GM12878 (cell line): ENCODE data around the gene TMIGD2. TPM values are rescaled to one million over a fixed set of nuclear protein-coding genes. Genes with fewer than 3 reads are reported as not detected.
A peak's percentile ranks its signal among the peaks of the same experiment; 100 is the strongest.

ENCODE experiments used
- ATAC-seq: fragments of 200-7000 bp; cut with Tn5 transposase; 3 replicates; pipeline ENCODE4 v1.9.1; 2020; ENCODE audit warnings: mild to moderate bottlenecking, moderate library complexity
- BruUV-seq: library from RNA; stranded (reverse); fragments of 400-500 nt; replicated peaks from 2 replicates; lab custom pipeline; 2021; lab: Mats Ljungman, UMichigan
- CTCF ChIA-PET: fragments of 300-600 bp; sonication (Branson Sonifier 250); formaldehyde crosslinking; extraction: SDS; loops from one replicate; lab custom pipeline; 2021; ENCODE audit warnings: inconsistent platforms; lab: Yijun Ruan, JAX
- POLR2A ChIA-PET: fragments of 350-600 bp; formaldehyde crosslinking; extraction: SDS; loops from one replicate; lab custom pipeline; 2021; ENCODE audit warnings: inconsistent platforms; lab: Charles Lee
- RAD21 ChIA-PET: fragments of 300-600 bp; sonication (Branson Sonifier 250); formaldehyde crosslinking; loops from one replicate; lab custom pipeline; 2023; ENCODE audit warnings: antibody characterized with exemption; ENCODE audit not compliant: unreplicated experiment; lab: Charles Lee
- SMC1A ChIA-PET: fragments of 300-600 bp; sonication (Branson Sonifier 250); formaldehyde crosslinking; loops from one replicate; lab custom pipeline; 2023; ENCODE audit not compliant: unreplicated experiment, uncharacterized antibody; lab: Charles Lee
- DNase-seq: peaks from one replicate; pipeline ENCODE4 v3.0.0-alpha.2; 2011; ENCODE audit warnings: low read depth, low spot score
- FAIRE-seq: peaks from 3 replicates; lab custom pipeline; 2011; peaks lifted over from hg19 to GRCh38; lab: Jason Lieb, UNC
- H2AFZ ChIP-seq: 2 replicates; pipeline ENCODE4 v1.6.0; 2011; ENCODE audit warnings: low read depth, low read length, control low read depth; ENCODE audit not compliant: control insufficient read depth
- H3K27ac ChIP-seq: 2 replicates; pipeline ENCODE4 v1.5.1; 2011; ENCODE audit warnings: control low read depth; ENCODE audit not compliant: control insufficient read depth, insufficient read depth
- H3K27me3 ChIP-seq, 2 experiments: replicated peaks in 1 of 2; 2 replicates each; pipeline versions ENCODE4 v1.6.0 to v1.6.1; 2011; ENCODE audit warnings: low read length in 1 of 2; ENCODE audit not compliant: control insufficient read depth in 2 of 2, insufficient read depth in 2 of 2
- H3K36me3 ChIP-seq, 2 experiments: 2 replicates each; pipeline ENCODE4 v1.5.1; 2011; ENCODE audit warnings: low read length in 1 of 2; ENCODE audit not compliant: control insufficient read depth in 2 of 2, insufficient read depth in 2 of 2
- H3K4me1 ChIP-seq: 2 replicates; pipeline ENCODE4 v1.6.1; 2011; ENCODE audit warnings: mild to moderate bottlenecking, low read length, moderate library complexity, mixed read lengths; ENCODE audit not compliant: control insufficient read depth, insufficient read depth
- H3K4me2 ChIP-seq: 2 replicates; pipeline ENCODE4 v1.6.0; 2011; ENCODE audit warnings: control low read depth; ENCODE audit not compliant: control insufficient read depth, insufficient read depth
- H3K4me3 ChIP-seq: fragments of 200-600 bp; sonication (generic); 2 replicates; pipeline ENCODE4 v1.5.1; 2016
- H3K79me2 ChIP-seq: 2 replicates; pipeline ENCODE4 v1.6.0; 2011; ENCODE audit warnings: low read length; ENCODE audit not compliant: control insufficient read depth, insufficient read depth
- H3K9ac ChIP-seq: 2 replicates; pipeline ENCODE4 v1.8.0; 2011; ENCODE audit warnings: low read length, control low read depth, mixed read lengths; ENCODE audit not compliant: control insufficient read depth, insufficient read depth
- H3K9me3 ChIP-seq: replicated peaks from 3 replicates; pipeline ENCODE4 v1.5.1; 2011; ENCODE audit warnings: mild to moderate bottlenecking, low read length; ENCODE audit not compliant: control insufficient read depth, insufficient read depth
- H4K20me1 ChIP-seq: 2 replicates; pipeline ENCODE4 v1.6.0; 2011; ENCODE audit not compliant: control insufficient read depth, insufficient read depth
- BCL3 ChIP-seq: IDR thresholded peaks from 2 replicates; pipeline ENCODE4 v1.6.1; 2011; ENCODE audit warnings: borderline replicate concordance, low read depth, mild to moderate bottlenecking, moderate library complexity, low read length; ENCODE audit not compliant: insufficient read depth, poor library complexity, severe bottlenecking
- BHLHE40 ChIP-seq, 2 experiments: fragments of 450-650 bp in 1 of 2; IDR thresholded peaks; 2 replicates each; pipeline ENCODE4 v1.6.1; 2011 to 2017; ENCODE audit warnings: low read depth in 2 of 2, borderline replicate concordance in 1 of 2, improper control_type of control experiment in 1 of 2, low read length in 1 of 2, mild to moderate bottlenecking in 1 of 2
- CBFB ChIP-seq: IDR thresholded peaks from 2 replicates; pipeline ENCODE4 v1.6.1; 2016; ENCODE audit warnings: antibody characterized with exemption, low read depth
- IKZF2 ChIP-seq, 2 experiments: fragments of 450-650 bp; IDR thresholded peaks; 2 replicates each; pipeline ENCODE4 v1.6.1; 2017; ENCODE audit warnings: mild to moderate bottlenecking in 2 of 2, moderate library complexity in 2 of 2
- IRF3 ChIP-seq: fragments of 450-650 bp; IDR thresholded peaks from 2 replicates; pipeline ENCODE4 v1.6.1; 2014; ENCODE audit warnings: mild to moderate bottlenecking
- PAX8 ChIP-seq: fragments of 450-650 bp; IDR thresholded peaks from 2 replicates; pipeline ENCODE4 v1.6.1; 2017; ENCODE audit warnings: mild to moderate bottlenecking, moderate library complexity
- RAD51 ChIP-seq: fragments of 450-650 bp; IDR thresholded peaks from 2 replicates; pipeline ENCODE4 v1.6.1; 2016; ENCODE audit warnings: moderate library complexity, mild to moderate bottlenecking, inconsistent platforms
- RFX5 ChIP-seq: IDR thresholded peaks from 2 replicates; pipeline ENCODE4 v1.6.1; 2011; ENCODE audit warnings: low read depth, low read length, improper control_type of control experiment
- RUNX3 ChIP-seq: IDR thresholded peaks from 2 replicates; pipeline ENCODE4 v1.6.1; 2012; ENCODE audit warnings: low read length, inconsistent platforms
- ZNF274 ChIP-seq: IDR thresholded peaks from one replicate; pipeline ENCODE4 v1.8.0; 2011; ENCODE audit not compliant: insufficient read length, insufficient read depth
- WGBS: methylation state at CpG from one replicate; pipeline ENCODE4 v1.1.6; 2016; ENCODE audit warnings: low lambda C conversion rate; ENCODE audit not compliant: insufficient replicate concordance, insufficient coverage; ENCODE audit errors: missing lambda C conversion rate; 5-methylcytosine and 5-hydroxymethylcytosine counted together
- in situ Hi-C: fragments of 300-500 bp; cut with MboI; formaldehyde crosslinking; loops from 9 replicates; pipeline ENCODE4 v1.14.3; 2018; ENCODE audit warnings: mixed read lengths
- intact Hi-C: fragments of 100-400 bp; cut with micrococcal nuclease; formaldehyde crosslinking; loops from one replicate; pipeline ENCODE4 v1.14.2; 2022; ENCODE audit not compliant: unreplicated experiment
- polyA plus RNA-seq, 11 experiments: library from polyadenylated mRNA; depleted of rRNA in 4 of 11; unstranded in 6 of 11; stranded (reverse) in 5 of 11; fragments of >200 nt; fragmentation: Nextera tagmentation in 4 of 11; fragmentation: Illumina TruSeq in 1 of 11; extraction: Ambion mirVana in 4 of 11; extraction: Trizol in 1 of 11; gene quantifications; 1 replicate in 1 of 11; 2 replicates in 10 of 11; pipeline versions ENCODE4 v1.2.1 to v1.2.3, GENCODE V29; 2011 to 2016; ENCODE audit warnings: inconsistent platforms in 2 of 11, missing spikeins in 2 of 11, low read depth in 1 of 11
- total RNA-seq, 4 experiments: library from RNA; depleted of rRNA in 3 of 4; stranded (reverse); fragments of >200 nt in 3 of 4; fragmentation: Illumina TruSeq in 1 of 4; extraction: Trizol in 1 of 4; gene quantifications; 2 replicates each; pipeline versions ENCODE4 v1.2.1 to v1.2.3, GENCODE V29; 2013 to 2021

Gene TMIGD2
- total and polyA plus RNA-seq, 10 of the 15 experiments (the other 5 are each of a cell fraction or from before 2014, with no cell fraction given): 0.09 to 0.40 (median 0.14) TPM; not detected in 5

GRCh38 chr19:4295972-4296771 is 6.0 kb downstream of the TMIGD2 start:
- no peak overlapping the region for H3K27ac ChIP-seq
- ChIA-PET CTCF (interaction anchor here (1.1 to 1.4 kb wide), 2 partner anchors 29 to 156 kb away, joined by 3 to 4 read pairs; no protein-coding TSS in a partner anchor), POLR2A (no interaction called here), SMC1A (interaction anchor here (0.9 kb wide), 1 partner anchor 23 kb away, joined by 3 read pairs; no protein-coding TSS in a partner anchor), RAD21 (no interaction called here)
- no peak overlapping the region for H3K4me3 ChIP-seq
- in situ Hi-C loops (no loop called here), intact Hi-C loops (no loop called here)
- no peak overlapping the region for H3K9ac ChIP-seq
- no peak overlapping the region for H2AFZ ChIP-seq
- H4K20me1 ChIP-seq: no peaks in the 10 kb centered on the region
- no peaks in the 10 kb centered on the region for H3K79me2 ChIP-seq
- BruUV-seq: no TSS peak
- H3K4me2 ChIP-seq: no peak overlapping the region
- FAIRE-seq (no peak), DNase-seq (no peak), ATAC-seq (no peak; the same call in 1 of the 3 replicates)
- no peaks in the 10 kb centered on the region for H3K9me3 ChIP-seq
- H3K27me3 ChIP-seq: no peaks in the 10 kb centered on the region
- H3K4me1 ChIP-seq: no peaks in the 10 kb centered on the region
- WGBS: 19% methylated on average over 14 of the region's 14 CpGs
- H3K36me3 ChIP-seq: no peaks in the 10 kb centered on the region
- TF ChIP-seq BHLHE40 (IDR thresholded peaks at IDR 0.05; ENCODE audit: borderline replicate concordance in 1 of 2, low read depth in 2 of 2, low read length in 1 of 2) (peak in 1 of 2 experiments; percentile 33; a peak in 1 of 4 replicates), PAX8 (no peak)

GRCh38 chr19:4294389-4294788 is 7.8 kb downstream of the TMIGD2 start:
- Histone ChIP-seq H3K9ac (no peak overlapping the region), H3K27me3 (no peaks in the 10 kb centered on the region), H3K9me3 (no peaks in the 10 kb centered on the region), H3K79me2 (no peaks in the 10 kb centered on the region), H3K4me3 (no peak overlapping the region), H3K4me2 (no peak overlapping the region), H2AFZ (no peak overlapping the region), H3K36me3 (no peaks in the 10 kb centered on the region), H3K4me1 (no peaks in the 10 kb centered on the region), H3K27ac (no peak overlapping the region), H4K20me1 (no peaks in the 10 kb centered on the region)
- ATAC-seq (no peak), DNase-seq (no peak), FAIRE-seq (no peak)
- in situ Hi-C loops (no loop called here), intact Hi-C loops (no loop called here)
- BruUV-seq: no TSS peak
- CTCF ChIA-PET: no interaction called here
- SMC1A ChIA-PET: no interaction called here
- RAD21 ChIA-PET: no interaction called here
- 64% methylated on average over 9 of the region's 10 CpGs for WGBS
- POLR2A ChIA-PET: no interaction called here
- TF ChIP-seq RUNX3: no peak
- no peak for TF ChIP-seq RFX5
- no peak for TF ChIP-seq BHLHE40 (IDR thresholded peaks at IDR 0.05; ENCODE audit: borderline replicate concordance in 1 of 2, low read depth in 2 of 2, low read length in 1 of 2)
- no peak for TF ChIP-seq CBFB
- TF ChIP-seq RAD51: no peak
- no peak for TF ChIP-seq IKZF2 (IDR thresholded peaks at IDR 0.05)
- TF ChIP-seq ZNF274: no peak
- no peak for TF ChIP-seq BCL3
- TF ChIP-seq IRF3: no peak
